GM12878 (cell line): ENCODE measurements around the gene CCDC24. TPM values are rescaled to one million over a fixed set of nuclear protein-coding genes. Genes with fewer than 3 reads are reported as not detected.

ENCODE experiments used
- ATAC-seq: fragments of 200-7000 bp; cut with Tn5 transposase; 3 replicates; pipeline ENCODE4 v1.9.1; 2020; ENCODE audit warnings: mild to moderate bottlenecking, moderate library complexity
- BruUV-seq: library from RNA; stranded (reverse); fragments of 400-500 nt; replicated peaks from 2 replicates; lab custom pipeline; 2021; lab: Mats Ljungman, UMichigan
- CTCF ChIA-PET: fragments of 300-600 bp; sonication (Branson Sonifier 250); formaldehyde crosslinking; extraction: SDS; loops from one replicate; lab custom pipeline; 2021; ENCODE audit warnings: inconsistent platforms; lab: Yijun Ruan, JAX
- POLR2A ChIA-PET: fragments of 350-600 bp; formaldehyde crosslinking; extraction: SDS; loops from one replicate; lab custom pipeline; 2021; ENCODE audit warnings: inconsistent platforms; lab: Charles Lee
- RAD21 ChIA-PET: fragments of 300-600 bp; sonication (Branson Sonifier 250); formaldehyde crosslinking; loops from one replicate; lab custom pipeline; 2023; ENCODE audit warnings: antibody characterized with exemption; ENCODE audit not compliant: unreplicated experiment; lab: Charles Lee
- SMC1A ChIA-PET: fragments of 300-600 bp; sonication (Branson Sonifier 250); formaldehyde crosslinking; loops from one replicate; lab custom pipeline; 2023; ENCODE audit not compliant: unreplicated experiment, uncharacterized antibody; lab: Charles Lee
- DNase-seq: peaks from one replicate; pipeline ENCODE4 v3.0.0-alpha.2; 2011; ENCODE audit warnings: low read depth, low spot score
- FAIRE-seq: peaks from 3 replicates; lab custom pipeline; 2011; peaks lifted over from hg19 to GRCh38; lab: Jason Lieb, UNC
- H2AFZ ChIP-seq: 2 replicates; pipeline ENCODE4 v1.6.0; 2011; ENCODE audit warnings: low read depth, low read length, control low read depth; ENCODE audit not compliant: control insufficient read depth
- H3K27ac ChIP-seq: 2 replicates; pipeline ENCODE4 v1.5.1; 2011; ENCODE audit warnings: control low read depth; ENCODE audit not compliant: control insufficient read depth, insufficient read depth
- H3K27me3 ChIP-seq, 2 experiments: replicated peaks in 1 of 2; 2 replicates each; pipeline versions ENCODE4 v1.6.0 to v1.6.1; 2011; ENCODE audit warnings: low read length in 1 of 2; ENCODE audit not compliant: control insufficient read depth in 2 of 2, insufficient read depth in 2 of 2
- H3K36me3 ChIP-seq, 2 experiments: 2 replicates each; pipeline ENCODE4 v1.5.1; 2011; ENCODE audit warnings: low read length in 1 of 2; ENCODE audit not compliant: control insufficient read depth in 2 of 2, insufficient read depth in 2 of 2
- H3K4me1 ChIP-seq: 2 replicates; pipeline ENCODE4 v1.6.1; 2011; ENCODE audit warnings: mild to moderate bottlenecking, low read length, moderate library complexity, mixed read lengths; ENCODE audit not compliant: control insufficient read depth, insufficient read depth
- H3K4me2 ChIP-seq: 2 replicates; pipeline ENCODE4 v1.6.0; 2011; ENCODE audit warnings: control low read depth; ENCODE audit not compliant: control insufficient read depth, insufficient read depth
- H3K4me3 ChIP-seq: fragments of 200-600 bp; sonication (generic); 2 replicates; pipeline ENCODE4 v1.5.1; 2016
- H3K79me2 ChIP-seq: 2 replicates; pipeline ENCODE4 v1.6.0; 2011; ENCODE audit warnings: low read length; ENCODE audit not compliant: control insufficient read depth, insufficient read depth
- H3K9ac ChIP-seq: 2 replicates; pipeline ENCODE4 v1.8.0; 2011; ENCODE audit warnings: low read length, control low read depth, mixed read lengths; ENCODE audit not compliant: control insufficient read depth, insufficient read depth
- H3K9me3 ChIP-seq: replicated peaks from 3 replicates; pipeline ENCODE4 v1.5.1; 2011; ENCODE audit warnings: mild to moderate bottlenecking, low read length; ENCODE audit not compliant: control insufficient read depth, insufficient read depth
- H4K20me1 ChIP-seq: 2 replicates; pipeline ENCODE4 v1.6.0; 2011; ENCODE audit not compliant: control insufficient read depth, insufficient read depth
- GABPA ChIP-seq: IDR thresholded peaks from 2 replicates; pipeline ENCODE4 v1.6.1; 2014; ENCODE audit warnings: antibody characterized with exemption, low read depth, mild to moderate bottlenecking, inconsistent platforms
- IRF4 ChIP-seq: IDR thresholded peaks from 2 replicates; pipeline ENCODE4 v1.6.1; 2011; ENCODE audit warnings: low read depth, low read length
- RUNX3 ChIP-seq: IDR thresholded peaks from 2 replicates; pipeline ENCODE4 v1.6.1; 2012; ENCODE audit warnings: low read length, inconsistent platforms
- TCF12 ChIP-seq: IDR thresholded peaks from 2 replicates; pipeline ENCODE4 v1.6.1; 2011; ENCODE audit warnings: low read depth, mild to moderate bottlenecking, low read length
- ZNF274 ChIP-seq: IDR thresholded peaks from one replicate; pipeline ENCODE4 v1.8.0; 2011; ENCODE audit not compliant: insufficient read length, insufficient read depth
- ZSCAN29 ChIP-seq: fragments of 450-650 bp; IDR thresholded peaks from 2 replicates; pipeline ENCODE4 v1.6.1; 2017; ENCODE audit warnings: mild to moderate bottlenecking, moderate library complexity
- WGBS: methylation state at CpG from one replicate; pipeline ENCODE4 v1.1.6; 2016; ENCODE audit warnings: low lambda C conversion rate; ENCODE audit not compliant: insufficient replicate concordance, insufficient coverage; ENCODE audit errors: missing lambda C conversion rate; 5-methylcytosine and 5-hydroxymethylcytosine counted together
- in situ Hi-C: fragments of 300-500 bp; cut with MboI; formaldehyde crosslinking; loops from 9 replicates; pipeline ENCODE4 v1.14.3; 2018; ENCODE audit warnings: mixed read lengths
- intact Hi-C: fragments of 100-400 bp; cut with micrococcal nuclease; formaldehyde crosslinking; loops from one replicate; pipeline ENCODE4 v1.14.2; 2022; ENCODE audit not compliant: unreplicated experiment
- polyA plus RNA-seq, 11 experiments: library from polyadenylated mRNA; depleted of rRNA in 4 of 11; unstranded in 6 of 11; stranded (reverse) in 5 of 11; fragments of >200 nt; fragmentation: Nextera tagmentation in 4 of 11; fragmentation: Illumina TruSeq in 1 of 11; extraction: Ambion mirVana in 4 of 11; extraction: Trizol in 1 of 11; gene quantifications; 1 replicate in 1 of 11; 2 replicates in 10 of 11; pipeline versions ENCODE4 v1.2.1 to v1.2.3, GENCODE V29; 2011 to 2016; ENCODE audit warnings: inconsistent platforms in 2 of 11, missing spikeins in 2 of 11, low read depth in 1 of 11
- total RNA-seq, 4 experiments: library from RNA; depleted of rRNA in 3 of 4; stranded (reverse); fragments of >200 nt in 3 of 4; fragmentation: Illumina TruSeq in 1 of 4; extraction: Trizol in 1 of 4; gene quantifications; 2 replicates each; pipeline versions ENCODE4 v1.2.1 to v1.2.3, GENCODE V29; 2013 to 2021

Gene CCDC24
- total and polyA plus RNA-seq, 10 of the 15 experiments (the other 5 are each of a cell fraction or from before 2014, with no cell fraction given): 0.18 to 3.1 (median 1.6) TPM; not detected in 1

DNA sequence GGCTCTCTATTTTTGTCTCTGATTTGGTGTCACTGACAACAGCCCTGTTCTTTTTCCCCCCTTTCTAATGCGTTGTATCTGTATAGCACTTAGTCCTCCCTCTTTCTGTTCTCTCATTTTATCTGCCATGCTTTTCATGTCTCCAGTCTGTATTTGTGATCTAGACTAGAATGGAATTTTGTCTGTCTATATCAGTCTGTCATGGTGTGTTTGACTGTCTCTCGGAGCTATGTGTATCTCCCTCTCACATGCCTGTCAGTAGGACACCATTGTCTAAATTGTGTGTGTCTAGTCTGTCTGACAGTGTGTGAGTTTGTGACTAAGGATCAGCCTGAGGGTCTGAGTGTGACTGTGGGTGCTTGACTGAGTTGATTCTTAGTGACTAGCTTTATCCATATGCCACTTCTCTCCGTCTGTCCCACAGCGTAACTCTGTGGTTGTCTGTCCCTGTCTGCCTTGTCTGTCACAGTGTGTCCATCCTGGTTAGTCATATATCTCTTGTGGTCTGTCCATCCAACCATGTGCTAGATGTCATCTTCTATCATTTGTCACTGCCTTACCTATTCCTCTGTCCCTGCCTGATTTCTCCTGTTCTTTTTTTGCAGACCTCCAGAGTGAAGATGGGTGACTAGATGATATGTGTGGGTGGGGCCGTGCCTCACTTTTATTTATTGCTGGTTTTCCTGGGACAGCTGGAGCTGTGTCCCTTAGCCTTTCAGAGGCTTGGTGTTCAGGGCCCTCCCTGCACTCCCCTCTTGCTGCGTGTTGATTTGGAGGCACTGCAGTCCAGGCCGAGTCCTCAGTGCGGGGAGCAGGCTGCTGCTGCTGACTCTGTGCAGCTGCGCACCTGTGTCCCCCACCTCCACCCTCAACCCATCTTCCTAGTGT is 13.8 kb upstream of the CCDC24 start:
- ChIA-PET POLR2A (interaction anchor here (0.6 to 1.3 kb wide), 4 partner anchors 14 to 687 kb away, joined by 3 to 4 read pairs (median 4); no protein-coding TSS in a partner anchor), RAD21 (interaction anchor here (0.6 kb wide), 1 partner anchor 1326 kb away, joined by 3 read pairs; no protein-coding TSS in a partner anchor), SMC1A (interaction anchor here (1.3 kb wide), 1 partner anchor 15 kb away, joined by 3 read pairs; no protein-coding TSS in a partner anchor), CTCF (interaction anchor here (1.0 to 1.4 kb wide), 3 partner anchors 12 to 44 kb away, joined by 3 to 5 read pairs (median 3); no protein-coding TSS in a partner anchor)
- peaks cover 45% of the 10 kb centered on the region for H3K79me2 ChIP-seq
- H3K9ac ChIP-seq: no peak overlapping the region; the same call in 1 of the 2 replicates
- FAIRE-seq (no peak), ATAC-seq (no peak), DNase-seq (no peak)
- no peaks in the 10 kb centered on the region for H4K20me1 ChIP-seq
- 98% methylated on average over 9 of the region's 9 CpGs for WGBS
- peaks cover 30% of the 10 kb centered on the region for H3K4me1 ChIP-seq
- TF ChIP-seq ZSCAN29: no peak
- no peak for TF ChIP-seq GABPA
- 0 out of 2 replicates have a peak, but pooled peaks have one; percentile 7 for TF ChIP-seq RUNX3
- in situ Hi-C loops: no loop called here
- H3K9me3 ChIP-seq: no peaks in the 10 kb centered on the region
- intact Hi-C loops: no loop called here
- no peak overlapping the region for H3K4me3 ChIP-seq
- no peak overlapping the region for H2AFZ ChIP-seq
- H3K4me2 ChIP-seq: peak overlapping the region; percentile 94
- peaks cover 1 to 7% of the 10 kb centered on the region in 2 experiments for H3K36me3 ChIP-seq
- H3K27me3 ChIP-seq: no peaks in the 10 kb centered on the region
- no peak overlapping the region for H3K27ac ChIP-seq
- BruUV-seq: no TSS peak

DNA sequence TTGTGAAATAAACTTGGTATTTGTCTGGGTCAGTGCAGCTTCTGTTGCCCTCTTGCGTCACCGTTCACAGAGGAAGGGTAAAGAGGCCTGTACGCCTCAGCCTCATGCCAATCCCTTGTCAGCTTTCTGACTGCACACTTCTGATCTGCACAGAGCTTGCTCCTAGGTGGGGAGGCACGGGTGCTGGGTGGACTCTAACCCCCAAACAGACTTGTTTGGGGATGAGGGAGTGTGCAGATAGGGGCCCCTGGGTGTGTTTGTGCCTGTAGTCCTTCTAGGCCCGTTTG is 13.2 kb upstream of the CCDC24 start:
- no peak for TF ChIP-seq ZNF274
- TF ChIP-seq IRF4: no peak
- TF ChIP-seq TCF12: no peak
- ChIA-PET RAD21 (no interaction called here), SMC1A (interaction anchor here (1.3 kb wide), 1 partner anchor 15 kb away, joined by 3 read pairs; no protein-coding TSS in a partner anchor), CTCF (interaction anchor here (1.0 to 1.4 kb wide), 3 partner anchors 12 to 43 kb away, joined by 3 to 5 read pairs (median 3); no protein-coding TSS in a partner anchor), POLR2A (interaction anchor here (1.3 kb wide), 1 partner anchor 14 kb away, joined by 4 read pairs; no protein-coding TSS in a partner anchor)
- H3K27ac ChIP-seq: no peak overlapping the region
- peak overlapping the region; percentile 94 for H3K4me2 ChIP-seq
- H3K27me3 ChIP-seq: no peaks in the 10 kb centered on the region
- H3K9me3 ChIP-seq: no peaks in the 10 kb centered on the region
- no peak overlapping the region for H2AFZ ChIP-seq
- no TSS peak for BruUV-seq
- DNase-seq (no peak), FAIRE-seq (no peak), ATAC-seq (no peak)
- H3K9ac ChIP-seq: no peak overlapping the region; the same call in 1 of the 2 replicates
- in situ Hi-C loops (no loop called here), intact Hi-C loops (no loop called here)
- peaks cover 30% of the 10 kb centered on the region for H3K4me1 ChIP-seq
- 67% methylated on average over 5 of the region's 5 CpGs for WGBS
- peak overlapping the region; percentile 69; the same call in 1 of the 2 replicates for H3K4me3 ChIP-seq
- peaks cover 45% of the 10 kb centered on the region for H3K79me2 ChIP-seq
- H3K36me3 ChIP-seq: peaks cover 0 to 7% of the 10 kb centered on the region in 2 experiments
- H4K20me1 ChIP-seq: no peaks in the 10 kb centered on the region
